Esophagus mucosa (tissue), 1 donor: ENCODE results near the gene ZNF692. TPM values are rescaled to one million over a fixed set of nuclear protein-coding genes. Genes with fewer than 3 reads are reported as not detected.
"Not testable (repeated sequence)": the region's sequence is repeated elsewhere in the genome, so short reads cannot be mapped to it uniquely, and the experiment has no call there.

Experiments used
- ATAC-seq: fragments of 200-7000 bp; cut with Tn5 transposase; one replicate; pipeline ENCODE4 v1.9.1; 2020
- total RNA-seq: library from RNA; stranded (reverse); gene quantifications from one replicate; pipeline ENCODE4 v1.2.4, GENCODE V29; 2023
- donor health status: DM: yes; HTN: yes; CAD: no.

The ZNF692 gene
- total RNA-seq, 1 donor from 2014 or later = 16.6 TPM

DNA sequence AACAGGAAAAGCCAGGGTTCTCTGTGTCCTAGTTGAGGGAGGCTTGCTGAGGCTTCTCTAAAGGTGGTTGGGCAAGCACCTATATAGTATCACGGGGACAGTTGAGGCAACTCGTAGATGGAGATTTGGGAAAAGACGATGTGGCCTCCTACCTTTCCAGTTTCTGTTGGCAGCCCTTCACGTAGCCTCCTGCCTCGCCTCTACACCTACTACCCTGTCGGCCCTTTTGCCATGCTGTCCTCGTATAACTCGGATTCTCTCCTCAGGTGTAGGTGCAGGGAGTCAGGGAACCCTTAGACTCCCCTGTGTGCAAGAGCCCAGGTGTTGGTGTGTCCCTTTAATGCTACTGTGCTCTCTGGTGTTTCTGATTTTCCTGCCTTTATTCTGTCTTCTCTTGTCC lies 10.3 kb downstream of the ZNF692 start:
- no peak for ATAC-seq

DNA sequence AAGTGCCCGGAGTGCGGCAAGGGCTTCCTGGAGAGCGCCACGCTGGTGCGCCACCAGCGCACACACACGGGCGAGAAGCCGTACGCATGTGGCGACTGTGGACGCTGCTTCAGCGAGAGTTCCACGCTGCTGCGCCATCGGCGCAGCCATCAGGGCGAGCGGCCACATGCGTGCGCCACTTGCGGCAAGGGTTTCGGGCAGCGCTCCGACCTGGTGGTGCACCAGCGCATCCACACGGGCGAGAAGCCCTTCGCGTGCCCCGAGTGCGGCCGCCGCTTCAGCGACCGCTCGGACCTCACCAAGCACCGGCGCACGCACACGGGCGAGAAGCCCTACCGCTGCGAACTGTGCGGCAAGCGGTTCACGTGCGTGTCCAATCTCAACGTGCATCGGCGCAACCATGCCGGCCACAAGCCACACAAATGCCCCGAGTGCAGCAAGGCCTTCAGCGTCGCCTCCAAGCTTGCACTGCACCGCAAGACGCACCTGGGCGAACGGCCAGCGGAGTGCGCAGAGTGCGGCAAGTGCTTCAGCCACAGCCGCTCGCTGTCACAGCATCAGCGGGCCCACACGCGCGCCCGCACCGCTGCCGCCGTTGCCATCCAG lies 10.8 kb downstream of the ZNF692 start:
- ATAC-seq = no peak

DNA sequence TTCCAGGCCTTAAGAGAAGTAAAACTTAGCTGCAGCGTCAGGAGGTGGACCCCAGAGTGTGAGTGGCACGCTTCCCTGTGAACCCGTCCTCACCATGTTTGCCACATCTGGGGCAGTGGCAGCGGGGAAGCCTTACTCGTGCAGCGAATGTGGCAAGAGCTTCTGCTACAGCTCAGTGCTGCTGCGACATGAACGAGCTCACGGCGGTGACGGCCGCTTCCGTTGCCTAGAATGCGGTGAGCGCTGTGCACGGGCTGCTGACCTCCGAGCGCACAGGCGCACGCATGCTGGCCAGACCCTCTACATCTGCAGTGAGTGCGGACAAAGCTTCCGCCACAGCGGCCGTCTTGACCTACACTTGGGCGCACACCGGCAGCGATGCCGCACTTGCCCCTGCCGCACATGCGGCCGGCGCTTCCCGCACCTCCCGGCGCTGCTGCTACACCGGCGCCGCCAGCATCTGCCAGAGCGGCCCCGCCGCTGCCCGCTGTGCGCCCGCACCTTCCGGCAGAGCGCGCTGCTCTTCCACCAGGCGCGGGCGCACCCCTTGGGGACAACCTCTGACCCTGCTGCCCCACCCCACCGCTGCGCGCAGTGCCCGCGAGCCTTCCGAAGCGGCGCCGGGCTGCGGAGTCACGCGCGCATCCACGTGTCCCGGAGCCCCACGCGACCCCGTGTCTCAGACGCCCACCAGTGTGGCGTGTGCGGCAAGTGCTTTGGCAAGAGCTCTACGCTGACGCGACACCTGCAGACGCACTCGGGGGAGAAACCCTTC lies 11.5 kb downstream of the ZNF692 start:
- no peak for ATAC-seq

DNA sequence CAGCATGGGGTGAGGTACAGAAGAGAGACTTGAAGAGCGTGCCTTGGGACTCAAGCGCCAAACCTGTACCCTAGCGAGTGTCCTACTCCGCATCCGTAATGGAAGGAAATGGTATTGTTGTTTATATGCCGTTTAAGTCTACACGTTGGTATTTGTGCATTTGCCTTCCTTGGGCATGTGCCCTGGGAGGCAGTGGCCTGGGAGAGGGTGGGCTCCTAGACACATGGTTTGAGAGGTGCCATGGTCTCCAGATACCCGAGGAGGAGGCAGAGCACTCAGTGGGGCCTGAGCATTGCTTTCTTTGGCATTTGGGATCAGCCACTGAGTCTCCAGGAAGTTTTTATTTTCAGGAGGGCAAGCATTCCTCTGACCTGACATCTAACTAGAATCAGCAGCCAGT lies 14.4 kb downstream of the ZNF692 start:
- no peak for ATAC-seq

DNA sequence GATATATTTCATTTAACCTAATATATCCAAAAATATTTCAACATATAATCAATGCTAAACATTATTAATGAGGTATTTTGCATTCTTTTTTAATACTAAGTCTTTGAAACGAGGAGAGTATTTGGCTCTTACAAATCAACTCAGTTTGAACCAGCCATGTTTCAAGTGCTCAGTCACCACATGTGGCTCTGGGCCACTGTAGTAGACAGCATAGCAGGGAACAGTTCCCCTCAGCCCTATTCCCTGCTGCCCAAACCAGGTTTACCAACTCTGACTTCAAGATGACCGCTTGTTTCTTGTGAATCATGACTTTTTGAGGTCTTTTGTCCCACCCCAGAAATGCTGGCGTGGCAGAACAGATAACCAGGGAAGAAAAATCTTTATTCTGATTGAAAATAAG lies 15.2 kb downstream of the ZNF692 start:
- ATAC-seq = no peak

DNA sequence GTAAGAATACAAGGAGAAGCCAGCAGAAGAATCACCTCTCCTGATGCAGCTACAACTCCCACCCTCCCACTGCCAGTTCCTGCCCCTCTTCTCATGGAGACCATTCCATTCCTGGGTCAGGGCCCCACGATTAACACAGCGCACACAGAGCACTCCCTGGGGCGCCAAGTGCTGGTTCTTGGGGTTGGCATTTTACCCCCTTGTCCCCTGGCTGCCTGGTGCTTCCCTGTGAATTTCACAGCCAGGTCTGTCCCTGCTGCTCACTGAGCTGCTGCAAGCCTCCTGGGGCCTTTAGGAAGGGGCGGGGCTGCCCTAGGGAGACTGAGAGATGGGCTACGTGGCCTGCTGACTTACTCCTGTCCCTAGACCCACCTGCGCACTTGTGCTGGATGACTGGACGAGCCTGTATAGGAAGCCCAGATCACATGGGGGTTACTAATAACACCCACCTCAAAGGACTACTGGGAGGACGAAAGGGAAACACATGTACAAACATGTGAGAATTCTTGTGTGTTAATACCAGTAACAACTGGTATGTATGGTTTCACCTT lies 16.0 kb downstream of the ZNF692 start:
- ATAC-seq = peak; percentile 71

DNA sequence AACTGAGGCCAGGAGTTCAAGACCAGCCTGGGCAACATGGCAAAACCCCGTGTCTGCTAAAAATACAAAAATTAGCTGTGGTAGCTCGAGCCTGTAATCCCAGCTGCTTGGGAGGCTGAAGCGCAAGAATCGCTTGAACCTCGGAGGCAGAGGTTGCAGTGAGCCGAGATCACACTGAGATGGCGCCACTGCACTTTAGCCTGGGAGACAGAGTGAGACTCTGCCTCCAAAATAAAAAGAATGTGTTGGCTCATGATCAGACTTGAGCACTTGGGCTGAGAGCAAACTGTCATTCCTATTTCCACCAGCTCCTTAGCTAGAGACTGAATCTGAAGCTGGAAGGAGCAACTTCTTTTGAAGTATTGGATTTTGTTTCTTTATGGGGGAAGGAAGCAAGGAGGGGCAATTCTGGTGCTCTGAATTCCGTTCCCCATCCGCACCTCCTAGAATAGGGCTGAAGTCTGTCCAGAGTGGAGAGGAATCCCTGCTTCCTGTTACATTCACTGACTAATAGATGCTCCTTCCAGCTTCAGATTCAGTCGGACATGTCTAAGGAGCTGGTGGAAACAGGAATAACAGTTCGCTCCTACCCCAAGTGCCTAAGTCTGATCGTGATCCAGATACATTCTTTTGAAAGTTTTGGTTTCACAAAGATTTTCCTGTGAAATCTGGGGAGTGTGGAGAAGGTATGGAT lies 17.0 kb downstream of the ZNF692 start:
- no peak for ATAC-seq

DNA sequence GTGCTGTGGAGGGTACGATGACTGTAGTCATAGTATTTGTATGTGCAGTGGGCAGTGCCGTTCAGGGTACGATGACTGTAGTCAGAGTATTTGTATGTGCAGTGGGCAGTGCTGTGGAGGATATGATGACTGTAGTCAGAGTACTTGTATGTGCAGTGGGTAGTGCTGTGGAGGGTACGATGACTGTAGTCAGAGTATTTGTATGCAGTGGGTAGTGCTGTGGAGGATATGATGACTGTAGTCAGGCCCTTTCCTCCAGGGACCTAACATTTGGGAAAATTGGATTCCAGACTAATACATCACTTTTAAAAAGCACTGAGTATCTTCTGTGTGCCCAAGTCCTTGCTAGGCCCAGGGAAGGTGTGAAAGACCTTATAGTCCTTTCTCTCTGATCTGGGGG lies 17.9 kb downstream of the ZNF692 start:
- no peak for ATAC-seq

DNA sequence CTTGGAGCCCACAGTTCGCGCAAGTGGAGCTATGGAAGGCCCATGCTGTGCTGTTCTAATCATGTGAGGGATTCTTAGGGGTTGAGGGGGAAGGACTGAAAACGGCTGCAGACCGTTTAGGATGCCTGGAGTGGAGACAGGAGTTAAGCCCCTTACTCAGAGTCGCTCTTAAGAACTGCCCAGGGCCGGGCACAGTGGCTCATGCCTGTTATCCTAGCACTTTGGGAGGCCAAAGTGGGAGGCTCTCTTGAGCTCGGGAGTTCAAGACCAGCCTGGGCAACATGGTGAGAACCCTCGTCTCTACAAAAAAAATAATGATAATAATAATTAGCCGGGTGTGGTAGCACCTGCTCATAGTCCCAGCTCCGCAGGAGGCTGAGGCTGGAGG lies 19.7 kb downstream of the ZNF692 start:
- no peak for ATAC-seq

DNA sequence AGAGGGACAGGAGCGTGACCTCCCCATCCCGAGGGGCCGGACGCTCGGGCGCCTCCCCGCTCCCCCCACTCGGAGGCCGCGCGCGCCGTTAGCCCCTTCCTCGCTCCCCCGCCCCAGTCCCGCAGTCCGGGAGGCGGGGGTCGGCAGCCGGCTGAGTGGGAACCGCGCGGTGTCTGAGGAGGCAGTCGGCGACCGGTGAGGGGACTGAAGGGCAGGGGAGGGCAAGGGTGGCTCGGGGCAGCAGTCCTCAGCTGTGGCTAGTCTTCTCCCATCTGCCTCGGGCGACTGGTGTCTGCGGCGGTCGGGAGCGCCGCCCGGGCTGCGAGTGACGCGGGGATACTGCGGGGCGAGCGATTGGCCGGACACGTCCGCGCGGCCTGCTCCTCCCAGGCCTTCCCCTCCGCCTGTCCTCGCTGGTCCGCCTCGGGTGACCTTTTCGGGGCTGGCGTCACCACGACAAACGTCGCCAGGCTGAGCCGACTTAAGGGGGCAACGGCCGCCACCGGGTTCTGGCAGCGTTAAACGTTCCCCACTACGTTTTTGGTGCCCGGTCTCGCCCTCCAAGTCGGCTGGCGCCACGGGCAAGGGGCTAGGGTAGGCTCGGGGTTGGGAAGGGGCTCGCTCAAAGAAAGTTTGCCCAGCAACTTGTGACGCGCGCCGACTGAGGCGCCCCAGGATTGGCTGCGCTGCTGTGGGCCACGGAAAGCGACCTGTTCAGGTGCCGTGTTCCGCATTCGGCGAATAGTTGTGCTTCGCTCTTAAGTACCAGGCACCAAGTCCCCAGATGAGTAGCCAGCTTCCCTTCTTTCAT lies 20.3 kb downstream of the ZNF692 start:
- peak; percentile 82 for ATAC-seq

DNA sequence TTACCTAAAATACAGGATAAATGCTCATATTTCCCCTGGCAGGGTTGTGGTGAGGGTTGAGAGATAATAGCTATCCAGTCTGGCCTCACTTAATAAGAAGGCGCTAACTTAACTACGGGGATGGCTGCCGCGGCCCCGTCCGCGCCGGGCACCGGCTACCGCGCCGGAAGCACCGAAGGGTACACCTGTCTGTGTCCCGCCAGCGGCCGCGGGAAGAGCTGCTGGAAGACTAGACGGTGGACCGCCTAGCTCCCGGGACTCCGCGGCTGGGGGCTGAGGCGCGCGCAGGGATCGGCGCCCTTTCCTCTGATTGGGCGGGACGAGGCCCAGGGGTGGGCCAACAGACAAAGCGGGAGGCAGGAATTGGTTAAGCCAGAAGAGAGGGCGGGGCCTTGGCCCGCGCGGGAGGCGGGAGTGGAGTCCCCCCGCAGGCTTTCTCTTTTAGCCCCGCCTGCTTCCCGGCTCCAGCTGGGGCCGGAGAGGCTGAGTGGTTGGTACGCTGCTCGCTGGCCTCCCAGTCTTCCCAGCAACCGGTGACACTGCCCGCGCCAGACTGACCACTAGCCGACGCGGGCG lies 21.0 kb downstream of the ZNF692 start, which contains the start of gene ZNF672:
Gene ZNF672 (plus strand): TSS at position 444 of the 576 bp plus-strand sequence. CDS start 9,051 bp downstream, outside the sequence.
- ATAC-seq = peak; percentile 94

DNA sequence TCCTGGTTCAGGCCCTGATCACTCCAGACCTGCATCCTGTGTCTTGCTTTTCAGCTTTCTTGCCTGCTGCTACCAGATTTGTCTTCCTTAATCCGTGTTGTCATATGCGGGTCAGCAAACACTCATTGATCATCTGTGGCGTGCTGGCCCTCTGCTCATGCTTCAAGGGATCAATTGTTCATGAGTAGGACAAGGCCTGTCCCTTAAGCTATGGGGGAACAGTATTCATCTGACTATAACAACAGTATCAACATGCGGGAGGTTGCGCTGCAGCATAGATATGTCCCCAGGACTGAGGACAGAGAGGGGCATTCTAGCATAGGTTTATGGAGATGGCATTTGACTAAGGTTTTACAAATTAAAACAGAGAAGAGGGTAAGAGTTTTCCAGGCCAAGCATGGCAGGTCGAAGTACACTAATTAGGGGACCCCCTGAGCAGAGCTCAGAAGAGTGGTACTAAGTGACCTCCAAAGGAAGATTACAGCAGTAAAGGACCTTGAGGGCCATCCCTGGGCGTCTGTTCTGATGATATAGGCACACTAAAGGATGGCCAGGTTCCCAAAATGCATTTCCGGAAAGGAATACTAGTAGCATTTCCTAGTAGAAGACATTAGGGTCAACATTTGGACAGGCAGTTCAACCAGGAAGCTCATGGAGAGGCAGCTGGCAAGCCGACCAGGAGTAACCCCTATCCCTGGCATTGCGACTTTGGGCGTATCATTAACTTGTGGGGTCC lies 21.7 kb downstream of the ZNF692 start:
- ATAC-seq = no peak

DNA sequence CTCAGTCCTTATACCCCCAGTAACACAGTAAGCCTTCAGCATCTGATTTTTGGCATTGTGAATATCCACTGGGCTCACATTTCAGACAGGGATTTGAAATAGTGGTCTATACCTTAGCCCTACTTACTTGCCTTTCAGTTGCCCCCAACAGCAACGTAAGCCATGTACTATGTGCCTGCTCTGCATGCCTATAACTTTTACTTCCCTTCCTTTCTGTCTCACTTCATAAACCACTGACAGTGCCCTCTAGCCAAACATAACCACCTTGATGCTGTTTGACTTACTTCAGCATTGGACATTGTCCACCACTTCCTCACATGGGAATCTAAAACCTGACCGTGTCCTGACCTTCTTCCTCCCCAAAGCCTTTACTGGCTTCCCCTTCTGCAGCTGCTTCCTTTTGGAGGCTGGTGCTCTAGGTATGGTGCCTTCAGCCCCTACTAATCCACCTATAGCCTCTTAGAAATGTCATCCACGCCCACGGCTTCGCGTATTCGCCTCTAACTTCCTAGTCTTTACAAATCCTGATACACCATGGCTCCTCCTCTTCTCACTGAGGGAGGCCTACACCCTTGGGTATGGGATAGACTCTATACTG lies 24.4 kb downstream of the ZNF692 start:
- no peak for ATAC-seq

DNA sequence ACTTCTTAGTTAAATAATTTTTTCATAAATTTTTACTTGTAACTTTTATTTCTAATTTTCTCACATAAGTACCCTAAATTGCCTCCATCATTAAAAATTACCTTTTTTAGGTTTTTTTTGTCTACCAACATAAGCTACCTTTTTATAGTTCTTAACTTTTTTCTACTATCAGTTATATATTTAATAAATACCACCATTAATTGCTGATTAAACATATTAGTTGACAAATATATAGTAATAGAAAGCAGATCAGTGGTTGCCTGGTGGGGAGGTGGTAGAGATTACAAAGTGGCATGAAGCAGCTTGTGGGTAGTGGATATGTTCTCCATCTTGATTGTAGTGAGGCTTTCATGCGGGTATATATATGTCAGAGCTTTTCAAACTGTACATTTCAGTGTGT lies 27.0 kb downstream of the ZNF692 start:
- ATAC-seq = no peak

DNA sequence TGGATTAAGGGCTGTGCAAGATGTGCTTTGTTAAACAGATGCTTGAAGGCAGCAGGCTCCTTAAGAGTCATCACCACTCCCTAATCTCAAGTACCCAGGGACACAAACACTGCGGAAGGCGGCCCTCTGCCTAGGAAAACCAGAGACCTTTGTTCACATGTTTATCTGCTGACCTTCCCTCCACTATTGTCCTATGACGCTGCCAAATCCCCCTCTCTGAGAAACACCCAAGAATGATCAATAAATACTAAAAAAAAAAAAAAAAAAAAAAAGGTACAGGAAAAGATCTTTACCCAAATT lies 28.2 kb downstream of the ZNF692 start:
- not testable (repeated sequence) for ATAC-seq

DNA sequence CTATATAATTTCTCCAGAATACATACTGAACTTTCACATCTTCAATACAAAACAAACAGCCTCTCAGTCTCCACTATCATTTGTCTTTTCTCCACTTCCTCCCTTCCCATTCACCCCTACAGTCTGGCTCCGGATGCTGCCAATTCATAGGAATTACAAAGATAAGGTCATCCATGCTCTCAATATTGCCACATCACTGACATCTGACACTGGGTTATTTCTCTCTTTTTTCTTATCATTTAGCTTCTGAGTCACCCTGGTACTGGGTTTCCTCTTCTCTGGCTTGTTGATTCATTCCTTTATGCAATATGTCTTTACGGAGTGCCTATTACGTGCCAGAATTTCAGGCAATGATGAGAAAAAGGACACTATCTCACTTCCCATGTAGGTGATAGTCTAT lies 30.0 kb downstream of the ZNF692 start:
- no peak for ATAC-seq

DNA sequence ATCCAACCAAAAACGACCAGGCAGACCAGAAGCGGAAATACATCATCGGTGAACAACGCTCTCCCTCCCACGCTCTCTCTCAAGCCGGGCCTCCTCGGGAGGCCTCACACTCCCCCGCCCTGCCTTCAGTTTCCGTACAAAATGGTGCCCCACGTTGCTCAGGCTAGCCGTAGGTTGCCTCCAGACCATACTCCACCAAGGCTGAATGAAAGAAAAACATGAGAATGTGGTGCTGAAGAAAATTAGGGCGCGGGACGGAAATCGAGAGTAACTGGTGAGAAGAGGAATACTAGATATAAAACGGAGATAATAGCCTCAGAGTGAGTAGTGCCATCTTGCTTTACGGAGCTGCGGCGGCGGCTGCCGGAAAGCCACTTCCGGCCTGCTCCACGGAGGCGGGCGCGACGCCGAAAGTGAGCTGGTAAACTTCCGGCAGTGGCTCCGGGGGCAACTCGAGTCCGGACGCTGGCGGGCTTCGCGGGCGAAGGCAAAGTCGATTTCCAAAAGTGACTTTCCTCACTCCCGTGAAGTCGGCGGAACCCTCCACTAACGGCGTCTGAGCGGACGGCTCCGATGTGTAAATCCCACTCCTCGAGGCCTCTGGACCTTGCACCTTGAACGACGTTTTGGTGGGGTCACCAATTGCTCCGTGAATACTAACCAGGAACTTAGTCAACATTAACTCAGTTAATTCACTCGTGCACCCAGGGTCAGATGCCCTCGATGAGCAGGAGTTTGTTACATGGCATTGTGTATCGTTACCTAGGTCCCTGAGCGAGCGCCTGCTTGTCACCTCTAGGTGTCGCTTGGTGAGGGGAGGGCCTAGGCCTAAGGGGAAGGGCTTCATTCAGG lies 32.8 kb downstream of the ZNF692 start, which contains the start of gene SH3BP5L:
Gene SH3BP5L (minus strand): TSS at position 7 of the 852 bp plus-strand sequence. CDS start 980 bp downstream, outside the sequence.
- ATAC-seq = peak; percentile 97

DNA sequence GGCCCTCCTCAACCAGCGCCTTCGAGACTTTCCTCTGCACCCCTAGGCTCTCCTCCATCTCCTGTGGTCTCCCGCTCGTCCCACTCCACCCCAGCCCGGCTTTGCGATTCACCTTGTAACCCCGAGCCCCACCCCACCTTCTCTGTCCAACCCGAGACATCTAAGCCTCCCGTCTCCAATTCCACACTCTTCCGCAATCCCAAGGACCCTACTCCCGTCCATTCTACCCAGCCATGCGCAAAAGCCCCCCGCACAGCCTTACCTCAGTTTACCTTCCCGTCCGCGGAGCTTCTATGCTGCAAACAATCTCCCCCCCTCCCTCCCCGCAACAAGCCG lies 33.3 kb downstream of the ZNF692 start:
- peak; percentile 48 for ATAC-seq

DNA sequence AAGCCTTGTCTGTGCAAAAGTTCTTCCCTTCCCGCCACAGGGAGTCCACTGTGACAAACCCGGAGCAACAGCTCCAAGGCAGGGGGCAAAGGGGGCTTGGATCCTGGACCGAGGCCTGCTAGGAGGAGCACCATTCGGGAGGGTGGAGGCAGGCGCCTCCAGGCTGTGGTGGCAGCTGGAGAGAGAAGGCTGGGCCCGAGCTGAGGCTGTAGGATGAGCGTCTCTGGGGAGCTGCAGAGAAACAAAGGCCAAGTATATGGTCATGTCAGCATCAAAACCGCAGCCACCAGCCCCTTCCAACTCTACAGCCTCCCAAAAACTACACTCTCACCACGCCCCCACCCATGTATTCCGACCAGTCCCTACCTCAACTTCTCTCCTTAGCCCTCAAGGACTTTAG lies 33.7 kb downstream of the ZNF692 start:
- no peak for ATAC-seq

DNA sequence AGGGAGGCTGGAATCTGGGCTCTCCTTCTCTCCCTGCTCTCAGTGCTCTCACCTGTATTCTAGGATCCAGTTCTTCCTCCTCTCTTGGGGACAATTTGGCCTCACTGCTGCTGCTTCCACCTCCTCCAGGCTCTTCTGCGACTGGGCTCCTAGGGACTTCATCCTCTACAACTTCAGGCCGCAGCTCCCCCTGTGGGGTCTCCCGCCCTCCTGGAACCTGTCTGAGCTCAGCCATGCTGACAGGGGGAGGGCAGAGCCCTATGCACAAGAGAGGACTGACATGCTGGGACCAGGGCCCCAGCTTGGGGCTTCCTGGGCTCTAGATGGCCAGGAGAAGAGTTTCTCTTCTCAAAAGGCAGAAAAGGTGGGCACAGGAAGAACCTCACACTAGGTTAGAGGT lies 34.2 kb downstream of the ZNF692 start:
- no peak for ATAC-seq
